Calu3 (cell line): ENCODE data around the gene SRD5A1. TPM values are rescaled to one million over a fixed set of nuclear protein-coding genes. Genes with fewer than 3 reads are reported as not detected.

Experiments
- BruUV-seq: library from RNA; stranded (reverse); fragments of 400-500 nt; replicated peaks from 2 replicates; lab custom pipeline; 2021; lab: Mats Ljungman, UMichigan
- CTCF ChIA-PET: fragments of 300-600 bp; sonication (Branson Sonifier 250); formaldehyde crosslinking; loops from one replicate; lab custom pipeline; 2022; ENCODE audit warnings: antibody characterized with exemption; lab: Charles Lee
- DNase-seq: peaks from one replicate; pipeline ENCODE4 v3.0.0; 2022
- H3K27ac Mint-ChIP-seq: one replicate; pipeline ENCODE4 v1.8.0; 2022; ENCODE audit warnings: mixed read lengths; ENCODE audit not compliant: unreplicated experiment
- H3K27me3 Mint-ChIP-seq: one replicate; pipeline ENCODE4 v1.8.0; 2022; ENCODE audit warnings: mixed read lengths; ENCODE audit not compliant: unreplicated experiment
- H3K36me3 Mint-ChIP-seq: one replicate; pipeline ENCODE4 v1.8.0; 2022; ENCODE audit warnings: mild to moderate bottlenecking, moderate library complexity, mixed read lengths; ENCODE audit not compliant: insufficient read depth, unreplicated experiment
- H3K4me1 Mint-ChIP-seq: one replicate; pipeline ENCODE4 v1.8.0; 2022; ENCODE audit warnings: mild to moderate bottlenecking, low read depth, mixed read lengths; ENCODE audit not compliant: unreplicated experiment
- H3K4me3 Mint-ChIP-seq: one replicate; pipeline ENCODE4 v1.8.0; 2022; ENCODE audit warnings: mild to moderate bottlenecking, low read depth, moderate library complexity, mixed read lengths; ENCODE audit not compliant: unreplicated experiment
- H3K9me3 Mint-ChIP-seq: one replicate; pipeline ENCODE4 v1.8.0; 2022; ENCODE audit warnings: low read depth, mixed read lengths; ENCODE audit not compliant: unreplicated experiment
- CTCF ChIP-seq: fragments of 200-600 bp; IDR thresholded peaks from one replicate; pipeline ENCODE4 v1.8.0; 2022; ENCODE audit warnings: antibody characterized with exemption; ENCODE audit not compliant: unreplicated experiment
- intact Hi-C: fragments of 100-400 bp; cut with micrococcal nuclease; formaldehyde crosslinking; loops from one replicate; pipeline ENCODE4 v1.10.0; 2022; ENCODE audit not compliant: unreplicated experiment
- total RNA-seq: library from RNA; stranded (reverse); gene quantifications from 2 replicates; pipeline ENCODE4 v1.2.3, GENCODE V29; 2022

The SRD5A1 gene
- total RNA-seq, 1 experiment from 2014 or later, result 15.6 TPM

- intact Hi-C loops, result no loop called here
- Mint-ChIP-seq H3K4me1 (peaks cover 12% of the 10 kb centered on the region), H3K9me3 (no peaks in the 10 kb centered on the region), H3K27me3 (no peaks in the 10 kb centered on the region), H3K27ac (no peak overlapping the region), H3K4me3 (no peak overlapping the region), H3K36me3 (no peaks in the 10 kb centered on the region)
- DNase-seq, result no peak
- no TSS peak for BruUV-seq
- no peak for TF ChIP-seq CTCF
- CTCF ChIA-PET, result no interaction called here
These were observed 71.8 kb downstream of the SRD5A1 start for GRCh38 chr5:6705088-6705487.

GRCh38 chr5:6705959-6706358 lies 72.7 kb downstream of the SRD5A1 start:
- Mint-ChIP-seq H3K27me3 (no peaks in the 10 kb centered on the region), H3K4me1 (peaks cover 12% of the 10 kb centered on the region), H3K36me3 (no peaks in the 10 kb centered on the region), H3K27ac (no peak overlapping the region), H3K9me3 (no peaks in the 10 kb centered on the region), H3K4me3 (no peak overlapping the region)
- no peak for TF ChIP-seq CTCF
- intact Hi-C loops, result no loop called here
- no peak for DNase-seq
- CTCF ChIA-PET, result no interaction called here
- no TSS peak for BruUV-seq

- DNase-seq, result no peak
- TF ChIP-seq CTCF, result no peak
- CTCF ChIA-PET, result no interaction called here
These were observed 74.6 kb downstream of the SRD5A1 start for GRCh38 chr5:6707852-6708251.

GRCh38 chr5:6708814-6709213 lies 75.6 kb downstream of the SRD5A1 start:
- BruUV-seq, result no TSS peak
- Mint-ChIP-seq H3K4me1 (peaks cover 11% of the 10 kb centered on the region), H3K9me3 (no peaks in the 10 kb centered on the region), H3K36me3 (peaks cover 15% of the 10 kb centered on the region), H3K4me3 (no peak overlapping the region), H3K27ac (no peak overlapping the region), H3K27me3 (no peaks in the 10 kb centered on the region)
- intact Hi-C loops, result no loop called here
- no peak for TF ChIP-seq CTCF
- DNase-seq, result no peak
- CTCF ChIA-PET, result no interaction called here

More at GRCh38 chr5:6707852-6708251, 74.6 kb downstream of the SRD5A1 start:
- intact Hi-C loops, result no loop called here
- H3K27ac Mint-ChIP-seq, result no peak overlapping the region
- peaks cover 11% of the 10 kb centered on the region for H3K4me1 Mint-ChIP-seq
- H3K4me3 Mint-ChIP-seq, result no peak overlapping the region
- H3K36me3 Mint-ChIP-seq, result peaks cover 10% of the 10 kb centered on the region
- BruUV-seq, result no TSS peak
- H3K27me3 Mint-ChIP-seq, result no peaks in the 10 kb centered on the region
- no peaks in the 10 kb centered on the region for H3K9me3 Mint-ChIP-seq
